Neuronal stem cell (in vitro differentiated cells): ENCODE data around the gene C1QA.

Experiments
- DNase-seq: peaks from one replicate; pipeline ENCODE4 v3.0.0-alpha.2; 2013; ENCODE audit warnings: low spot score
- H2AFZ ChIP-seq: one replicate; pipeline ENCODE4 v1.6.1; 2013; ENCODE audit warnings: mild to moderate bottlenecking, low read length, inconsistent platforms
- H2AK5ac ChIP-seq: 2 replicates; pipeline ENCODE4 v1.6.1; 2013; ENCODE audit warnings: low read depth, mild to moderate bottlenecking, inconsistent platforms, low read length, moderate library complexity, mixed read lengths
- H2BK120ac ChIP-seq: 2 replicates; pipeline ENCODE4 v1.6.1; 2013; ENCODE audit warnings: low read depth, mild to moderate bottlenecking, inconsistent platforms, low read length, moderate library complexity, mixed read lengths
- H2BK12ac ChIP-seq: one replicate; pipeline ENCODE4 v1.6.1; 2013; ENCODE audit warnings: low read length, inconsistent platforms
- H2BK15ac ChIP-seq: 2 replicates; pipeline ENCODE4 v1.6.1; 2013; ENCODE audit warnings: mild to moderate bottlenecking, low read length, inconsistent platforms, mixed read lengths
- H2BK5ac ChIP-seq: one replicate; pipeline ENCODE4 v1.6.1; 2013; ENCODE audit warnings: inconsistent platforms, mild to moderate bottlenecking, low read length, moderate library complexity
- H3K14ac ChIP-seq: one replicate; pipeline ENCODE4 v1.6.1; 2013; ENCODE audit warnings: low read length, inconsistent platforms
- H3K18ac ChIP-seq: 2 replicates; pipeline ENCODE4 v1.6.1; 2013; ENCODE audit warnings: low read length, inconsistent platforms
- H3K23ac ChIP-seq: 2 replicates; pipeline ENCODE4 v1.6.1; 2013; ENCODE audit warnings: low read depth, mild to moderate bottlenecking, mixed read lengths, low read length, inconsistent platforms; ENCODE audit not compliant: poor library complexity
- H3K27ac ChIP-seq: replicated peaks from 3 replicates; pipeline ENCODE4 v1.5.1; 2013; ENCODE audit warnings: low read length, inconsistent platforms
- H3K27me3 ChIP-seq, 3 experiments: 2 replicates each; pipeline ENCODE4 v1.6.1; 2013; ENCODE audit warnings: low read length in 3 of 3, mild to moderate bottlenecking in 2 of 3, inconsistent platforms in 1 of 3, low read depth in 1 of 3, mixed read lengths in 1 of 3, moderate library complexity in 1 of 3; ENCODE audit not compliant: control insufficient read depth in 3 of 3, insufficient read depth in 3 of 3
- H3K36me3 ChIP-seq, 2 donors: replicated peaks in 1 of 2; 2 replicates each; pipeline ENCODE4 v1.6.1; 2013; ENCODE audit warnings: low read length in 2 of 2; ENCODE audit not compliant: control insufficient read depth in 2 of 2, insufficient read depth in 2 of 2
- H3K4ac ChIP-seq: 2 replicates; pipeline ENCODE4 v1.6.1; 2013; ENCODE audit warnings: inconsistent platforms, mild to moderate bottlenecking, low read length, moderate library complexity
- H3K4me1 ChIP-seq, 2 donors: 1 replicate in 1 of 2; 2 replicates in 1 of 2; pipeline ENCODE4 v1.6.1; 2013; ENCODE audit warnings: low read length in 2 of 2, low read depth in 1 of 2; ENCODE audit not compliant: control insufficient read depth in 2 of 2, insufficient read depth in 1 of 2
- H3K4me2 ChIP-seq: one replicate; pipeline ENCODE4 v1.6.1; 2013; ENCODE audit warnings: mild to moderate bottlenecking, low read length, inconsistent platforms; ENCODE audit not compliant: insufficient read depth, poor library complexity, severe bottlenecking
- H3K4me3 ChIP-seq, 2 donors: 2 replicates each; pipeline ENCODE4 v1.5.1; 2013; ENCODE audit warnings: low read length in 2 of 2, mild to moderate bottlenecking in 2 of 2, inconsistent platforms in 1 of 2, moderate library complexity in 1 of 2
- H3K79me1 ChIP-seq: one replicate; pipeline ENCODE4 v1.6.1; 2013; ENCODE audit warnings: low read depth, mild to moderate bottlenecking, inconsistent platforms, low read length, moderate library complexity
- H3K9ac ChIP-seq: one replicate; pipeline ENCODE4 v1.6.1; 2013; ENCODE audit warnings: mild to moderate bottlenecking, low read depth, low read length, inconsistent platforms; ENCODE audit not compliant: poor library complexity
- H3K9me3 ChIP-seq, 2 donors: replicated peaks in 1 of 2; 2 replicates each; pipeline versions ENCODE3 to v1.6.1; 2013; ENCODE audit warnings: low read length in 2 of 2, mild to moderate bottlenecking in 2 of 2, inconsistent platforms in 1 of 2, low read depth in 1 of 2, mixed read lengths in 1 of 2, moderate library complexity in 1 of 2; ENCODE audit not compliant: control insufficient read depth in 2 of 2, insufficient read depth in 1 of 2
- H4K8ac ChIP-seq: one replicate; pipeline ENCODE4 v1.6.1; 2013; ENCODE audit warnings: low read depth, mild to moderate bottlenecking, inconsistent platforms, low read length, moderate library complexity
- H4K91ac ChIP-seq: one replicate; pipeline ENCODE4 v1.6.1; 2013; ENCODE audit warnings: low read length, low read depth, mild to moderate bottlenecking, inconsistent platforms; ENCODE audit not compliant: poor library complexity
- WGBS, 2 donors: extraction: QIAGEN DNeasy Blood & Tissue Kit; methylation state at CpG; one replicate each; pipeline ENCODE4 v1.1.7; 2013; ENCODE audit warnings: missing lambda C conversion rate in 2 of 2, mixed read lengths in 1 of 2; ENCODE audit not compliant: insufficient read length in 2 of 2, insufficient replicate concordance in 1 of 2; ENCODE audit errors: extremely low coverage in 2 of 2; 5-methylcytosine and 5-hydroxymethylcytosine counted together

The C1QA gene

DNA sequence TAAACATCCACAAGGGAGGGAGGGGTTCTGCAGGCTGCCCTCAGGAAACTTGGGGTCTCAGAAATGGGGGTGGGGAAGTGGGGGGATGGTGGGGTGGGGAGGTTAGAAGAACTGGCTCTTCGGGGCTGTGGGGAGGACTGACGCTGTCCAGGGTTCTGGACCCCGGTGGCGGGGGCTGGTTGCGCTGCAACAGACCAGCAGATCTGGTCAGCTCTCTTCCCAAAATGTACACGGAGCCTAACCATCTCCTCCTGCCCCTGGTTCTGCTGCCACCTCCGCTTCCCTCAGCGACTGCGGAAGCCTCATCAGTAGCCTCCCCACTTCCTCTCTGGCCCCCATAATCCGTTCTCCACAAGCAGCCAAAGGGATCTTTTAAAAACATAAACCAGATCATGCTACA, 29.3 kb upstream of the C1QA start:
- no peaks in the 10 kb centered on the region for H3K79me1 ChIP-seq
- no CpG with 5 or more reads among the region's 10 CpGs for WGBS, 2 donors
- no peak overlapping the region for H3K4me2 ChIP-seq
- H3K9ac ChIP-seq: no peak overlapping the region
- H3K4me1 ChIP-seq: no peaks in the 10 kb centered on the region
- no peak overlapping the region for H2AFZ ChIP-seq
- no peak overlapping the region for H2BK12ac ChIP-seq
- no peak for DNase-seq
- no peak overlapping the region for H3K14ac ChIP-seq
- H3K18ac ChIP-seq: no peak overlapping the region
- H2AK5ac ChIP-seq: no peak overlapping the region
- no peak overlapping the region for H4K8ac ChIP-seq
- H3K4me3 ChIP-seq: no peak overlapping the region
- H3K27ac ChIP-seq: no peak overlapping the region
- H3K36me3 ChIP-seq: no peaks in the 10 kb centered on the region
- no peak overlapping the region for H3K4ac ChIP-seq
- no peak overlapping the region for H4K91ac ChIP-seq
- H3K23ac ChIP-seq: peak overlapping the region; percentile 23
- no peaks in the 10 kb centered on the region for H3K9me3 ChIP-seq
- H2BK15ac ChIP-seq: no peak overlapping the region
- no peak overlapping the region for H2BK5ac ChIP-seq
- peaks cover 0 to 72% (median 14%) of the 10 kb centered on the region in 3 experiments for H3K27me3 ChIP-seq
- no peak overlapping the region for H2BK120ac ChIP-seq

DNA sequence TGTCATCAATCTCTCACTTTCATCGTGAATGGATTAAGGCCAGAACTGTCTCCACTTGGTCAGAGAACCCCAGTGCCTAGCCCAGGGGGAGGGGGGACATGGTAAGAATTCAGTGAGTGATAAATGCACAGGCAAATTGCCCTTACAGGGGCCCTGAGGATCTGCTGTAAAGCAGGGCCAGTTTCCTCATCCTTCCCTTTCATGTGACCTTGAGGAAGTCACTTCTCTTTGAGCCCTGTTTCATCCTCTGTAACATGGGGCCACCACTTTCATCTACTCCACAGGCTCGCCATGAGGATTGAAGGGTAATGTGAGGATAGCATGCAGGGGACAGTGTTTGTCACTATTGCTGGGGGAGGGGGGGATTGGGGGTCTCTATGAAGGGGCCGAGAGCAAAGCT, 28.1 kb upstream of the C1QA start:
- Histone ChIP-seq H3K36me3 (no peaks in the 10 kb centered on the region), H4K8ac (no peak overlapping the region), H4K91ac (no peak overlapping the region), H2BK5ac (no peak overlapping the region), H3K27me3 (peaks cover 0 to 65% (median 14%) of the 10 kb centered on the region in 3 experiments), H3K18ac (no peak overlapping the region), H3K4me2 (no peak overlapping the region), H3K27ac (no peak overlapping the region), H2BK15ac (no peak overlapping the region), H3K79me1 (no peaks in the 10 kb centered on the region), H3K9ac (no peak overlapping the region), H2BK120ac (no peak overlapping the region), H3K23ac (no peak overlapping the region), H2AFZ (no peak overlapping the region), H3K4me3 (no peak overlapping the region), H3K9me3 (no peaks in the 10 kb centered on the region), H3K4ac (no peak overlapping the region), H2AK5ac (no peak overlapping the region), H3K14ac (no peak overlapping the region), H2BK12ac (no peak overlapping the region), H3K4me1 (no peaks in the 10 kb centered on the region)
- WGBS, 2 donors: no CpG with 5 or more reads among the region's 3 CpGs
- DNase-seq: no peak

- WGBS, 2 donors: no CpG with 5 or more reads among the region's 6 CpGs
- DNase-seq: no peak
- no peak overlapping the region for H3K4ac ChIP-seq
- H2AK5ac ChIP-seq: no peak overlapping the region
- H3K23ac ChIP-seq: no peak overlapping the region
- H3K4me2 ChIP-seq: no peak overlapping the region
- H4K8ac ChIP-seq: no peak overlapping the region
- no peaks in the 10 kb centered on the region for H3K4me1 ChIP-seq
- H4K91ac ChIP-seq: no peak overlapping the region
- no peaks in the 10 kb centered on the region for H3K36me3 ChIP-seq
- H3K79me1 ChIP-seq: no peaks in the 10 kb centered on the region
- no peak overlapping the region for H3K14ac ChIP-seq
- H2BK120ac ChIP-seq: no peak overlapping the region
- no peak overlapping the region for H2BK5ac ChIP-seq
- H3K9me3 ChIP-seq: no peaks in the 10 kb centered on the region
- H3K27me3 ChIP-seq: peaks cover 0 to 63% (median 15%) of the 10 kb centered on the region in 3 experiments
- H2BK15ac ChIP-seq: no peak overlapping the region
- no peak overlapping the region for H2AFZ ChIP-seq
- no peak overlapping the region for H3K18ac ChIP-seq
- H3K27ac ChIP-seq: no peak overlapping the region
- H3K9ac ChIP-seq: no peak overlapping the region
- H3K4me3 ChIP-seq: no peak overlapping the region
- no peak overlapping the region for H2BK12ac ChIP-seq
Measured at GRCh38 chr1:22609291-22609690, 27.1 kb upstream of the C1QA start.

GRCh38 chr1:22611530-22611947, 24.9 kb upstream of the C1QA start:
- peak; percentile 80 for DNase-seq
- H2BK5ac ChIP-seq: no peak overlapping the region
- no peak overlapping the region for H3K27ac ChIP-seq
- no peak overlapping the region for H2AK5ac ChIP-seq
- H2BK15ac ChIP-seq: no peak overlapping the region
- no peaks in the 10 kb centered on the region for H3K9me3 ChIP-seq
- no CpG with 5 or more reads among the region's 7 CpGs for WGBS, 2 donors
- H3K4me1 ChIP-seq: no peaks in the 10 kb centered on the region
- H3K4ac ChIP-seq: no peak overlapping the region
- H2BK12ac ChIP-seq: no peak overlapping the region
- no peaks in the 10 kb centered on the region for H3K79me1 ChIP-seq
- no peak overlapping the region for H4K8ac ChIP-seq
- H3K23ac ChIP-seq: no peak overlapping the region
- H2AFZ ChIP-seq: no peak overlapping the region
- no peaks in the 10 kb centered on the region for H3K36me3 ChIP-seq
- H3K27me3 ChIP-seq: peaks cover 0 to 60% (median 15%) of the 10 kb centered on the region in 3 experiments
- H2BK120ac ChIP-seq: no peak overlapping the region
- no peak overlapping the region for H3K4me2 ChIP-seq
- no peak overlapping the region for H3K4me3 ChIP-seq
- H3K18ac ChIP-seq: no peak overlapping the region
- no peak overlapping the region for H3K14ac ChIP-seq
- no peak overlapping the region for H4K91ac ChIP-seq
- no peak overlapping the region for H3K9ac ChIP-seq
